Activated T-cell treated with anti-CD3 and anti-CD28 coated beads for 1 hour (primary cell): ENCODE data around the gene ABCF2.

Experiments used
- DNase-seq: peaks from one replicate; pipeline ENCODE4 v3.0.0-alpha.2; 2020; ENCODE audit warnings: low read depth

Gene ABCF2

DNA sequence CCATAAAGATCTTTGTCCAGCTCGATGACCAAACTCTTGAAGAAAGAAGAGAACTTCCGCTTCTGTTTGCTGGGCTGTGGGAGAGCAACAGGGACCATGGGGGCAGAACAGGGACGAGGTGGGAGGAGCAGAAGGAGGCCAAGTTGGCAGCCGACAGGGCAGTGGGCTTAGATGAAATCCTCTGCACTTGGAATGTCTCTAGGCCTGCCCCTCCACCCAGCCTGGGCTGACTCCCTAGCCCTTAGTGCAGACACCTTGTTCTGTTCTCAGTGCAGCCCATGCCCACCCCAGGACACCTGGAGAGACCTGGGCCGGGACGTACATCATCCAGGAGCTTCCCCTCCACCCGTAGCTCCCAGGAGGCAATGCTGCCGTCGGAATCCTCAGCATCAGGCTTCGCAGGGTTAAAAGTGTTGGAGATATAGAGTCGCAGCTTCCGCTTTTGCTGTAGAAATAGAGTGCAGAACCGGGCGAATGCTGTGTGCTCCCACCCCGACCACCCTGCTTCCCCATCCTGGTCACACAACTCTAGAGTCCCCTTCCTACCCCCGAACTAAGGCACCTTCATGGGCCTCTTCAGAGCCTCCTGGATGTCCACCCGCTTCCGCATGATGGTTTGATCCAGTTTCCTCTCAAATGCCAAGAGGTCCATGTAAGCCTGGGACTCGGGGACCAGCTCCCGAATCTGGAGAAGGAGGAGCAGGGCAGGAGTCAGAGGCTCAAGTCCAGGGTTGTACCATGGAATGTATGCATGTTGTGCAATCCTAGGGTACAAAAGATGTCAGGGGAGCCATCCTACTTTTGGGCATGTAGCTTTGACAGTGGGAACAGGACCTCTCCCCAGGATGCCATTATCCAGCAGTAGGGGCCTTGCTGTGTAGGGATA lies 15.4 kb upstream of the ABCF2 start:
- no peak for DNase-seq

DNA sequence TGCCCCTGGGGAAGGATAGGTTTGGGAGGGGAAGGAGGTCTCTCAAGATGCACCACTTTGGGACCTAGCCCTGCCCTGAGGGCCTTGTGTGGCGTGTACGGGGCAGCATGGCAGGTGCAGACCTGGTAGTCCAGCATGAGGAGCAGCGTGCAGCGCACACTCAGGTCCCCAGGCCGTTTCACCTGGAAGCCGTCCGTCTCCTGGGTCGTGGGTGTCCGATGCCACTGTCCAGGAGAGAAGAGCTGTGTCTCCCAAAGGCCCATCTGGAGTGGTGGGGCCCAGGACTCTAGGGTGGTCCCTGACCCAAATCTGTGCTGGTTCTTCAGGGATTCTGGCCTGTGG lies 14.7 kb upstream of the ABCF2 start:
- no peak for DNase-seq

DNA sequence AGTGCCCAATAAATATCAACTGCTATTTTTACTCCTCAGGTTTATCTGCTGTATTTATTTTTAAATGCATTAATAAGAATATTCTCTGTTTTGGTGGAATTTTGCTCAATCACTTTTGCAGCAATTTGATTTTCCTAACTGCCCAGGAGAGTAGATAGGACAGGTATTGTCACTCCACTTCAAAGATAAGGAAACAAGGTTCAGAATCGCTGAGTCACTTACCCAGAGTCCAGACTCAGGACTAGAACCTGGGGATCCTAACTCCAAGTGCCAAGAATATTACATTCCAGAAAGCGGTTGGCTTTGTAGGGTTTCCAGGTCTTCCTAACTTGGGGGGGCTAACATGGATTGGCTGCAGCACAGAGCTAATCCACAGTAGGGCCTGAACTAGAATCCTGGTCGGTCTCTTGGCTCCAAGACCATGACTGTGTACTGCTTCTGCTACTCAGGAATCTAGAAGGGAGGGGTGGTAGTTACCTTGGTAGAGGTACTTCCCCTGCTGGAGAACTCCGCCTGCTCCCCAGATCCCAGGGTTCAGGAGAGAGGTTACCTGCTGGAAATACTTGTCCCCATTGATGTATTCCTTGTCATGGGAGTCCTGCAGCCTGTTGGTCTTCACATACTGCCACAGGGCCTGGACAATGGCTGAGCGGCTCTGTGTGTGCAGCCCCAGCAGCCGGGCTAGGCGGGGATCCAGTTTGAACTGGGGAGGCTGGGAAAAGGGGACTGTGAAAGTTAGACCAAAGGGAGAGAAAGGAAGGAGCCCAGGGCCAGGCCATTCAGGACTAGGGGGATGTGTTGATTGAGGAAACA lies 14.1 kb upstream of the ABCF2 start:
- DNase-seq, result no peak

- DNase-seq, result no peak
Measured at GRCh38 chr7:151240536-151240935, 13.5 kb upstream of the ABCF2 start.

GRCh38 chr7:151239837-151240459 lies 12.9 kb upstream of the ABCF2 start:
- no peak for DNase-seq

- DNase-seq, result no peak
Measured at GRCh38 chr7:151238924-151239836, 12.2 kb upstream of the ABCF2 start.

GRCh38 chr7:151238190-151238810 lies 11.3 kb upstream of the ABCF2 start:
- no peak for DNase-seq

DNA sequence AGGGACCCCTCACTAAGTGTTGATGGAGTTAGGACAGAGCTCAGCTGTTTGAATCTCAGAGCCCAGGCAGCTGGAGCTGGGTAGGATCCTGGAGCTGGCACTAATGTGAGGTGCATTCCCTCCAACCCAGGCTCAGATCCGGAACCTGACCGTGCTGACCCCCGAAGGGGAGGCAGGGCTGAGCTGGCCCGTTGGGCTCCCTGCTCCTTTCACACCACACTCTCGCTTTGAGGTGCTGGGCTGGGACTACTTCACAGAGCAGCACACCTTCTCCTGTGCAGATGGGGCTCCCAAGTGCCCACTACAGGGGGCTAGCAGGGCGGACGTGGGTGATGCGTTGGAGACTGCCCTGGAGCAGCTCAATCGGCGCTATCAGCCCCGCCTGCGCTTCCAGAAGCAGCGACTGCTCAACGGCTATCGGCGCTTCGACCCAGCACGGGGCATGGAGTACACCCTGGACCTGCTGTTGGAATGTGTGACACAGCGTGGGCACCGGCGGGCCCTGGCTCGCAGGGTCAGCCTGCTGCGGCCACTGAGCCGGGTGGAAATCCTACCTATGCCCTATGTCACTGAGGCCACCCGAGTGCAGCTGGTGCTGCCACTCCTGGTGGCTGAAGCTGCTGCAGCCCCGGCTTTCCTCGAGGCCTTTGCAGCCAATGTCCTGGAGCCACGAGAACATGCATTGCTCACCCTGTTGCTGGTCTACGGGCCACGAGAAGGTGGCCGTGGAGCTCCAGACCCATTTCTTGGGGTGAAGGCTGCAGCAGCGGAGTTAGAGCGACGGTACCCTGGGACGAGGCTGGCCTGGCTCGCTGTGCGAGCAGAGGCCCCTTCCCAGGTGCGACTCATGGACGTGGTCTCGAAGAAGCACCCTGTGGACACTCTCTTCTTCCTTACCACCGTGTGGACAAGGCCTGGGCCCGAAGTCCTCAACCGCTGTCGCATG lies 10.5 kb upstream of the ABCF2 start:
- DNase-seq, result no peak

DNA sequence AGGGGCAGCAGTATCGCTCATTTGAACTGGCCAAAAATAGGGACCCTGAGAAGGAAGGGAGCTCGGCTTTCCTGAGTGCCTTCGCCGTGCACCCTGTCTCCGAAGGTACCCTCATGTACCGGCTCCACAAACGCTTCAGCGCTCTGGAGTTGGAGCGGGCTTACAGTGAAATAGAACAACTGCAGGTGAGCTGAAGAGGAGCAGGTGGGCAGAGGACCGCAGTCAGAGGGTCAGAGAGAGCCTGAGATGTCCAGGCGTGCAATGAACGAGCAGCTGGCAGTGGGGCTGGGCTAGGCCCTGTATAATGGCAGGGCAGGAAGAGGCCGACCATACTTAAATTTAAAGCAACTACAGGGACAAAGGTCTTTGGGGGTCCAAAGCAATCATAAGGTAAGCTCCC lies 9.4 kb upstream of the ABCF2 start:
- no peak for DNase-seq

DNA sequence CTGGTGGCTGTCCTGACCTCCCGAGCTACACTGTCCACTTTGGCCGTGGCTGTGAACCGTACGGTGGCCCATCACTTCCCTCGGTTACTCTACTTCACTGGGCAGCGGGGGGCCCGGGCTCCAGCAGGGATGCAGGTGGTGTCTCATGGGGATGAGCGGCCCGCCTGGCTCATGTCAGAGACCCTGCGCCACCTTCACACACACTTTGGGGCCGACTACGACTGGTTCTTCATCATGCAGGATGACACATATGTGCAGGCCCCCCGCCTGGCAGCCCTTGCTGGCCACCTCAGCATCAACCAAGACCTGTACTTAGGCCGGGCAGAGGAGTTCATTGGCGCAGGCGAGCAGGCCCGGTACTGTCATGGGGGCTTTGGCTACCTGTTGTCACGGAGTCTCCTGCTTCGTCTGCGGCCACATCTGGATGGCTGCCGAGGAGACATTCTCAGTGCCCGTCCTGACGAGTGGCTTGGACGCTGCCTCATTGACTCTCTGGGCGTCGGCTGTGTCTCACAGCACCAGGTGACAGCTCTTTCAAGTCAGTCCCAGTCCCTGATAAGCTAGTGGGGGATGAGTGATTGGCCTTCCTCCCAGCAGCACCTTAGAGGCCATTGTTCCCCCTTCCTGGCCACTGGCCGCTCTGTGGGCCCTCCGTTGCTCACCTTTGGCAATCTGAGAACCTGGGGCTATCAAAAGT lies 8.2 kb upstream of the ABCF2 start:
- no peak for DNase-seq

- DNase-seq, result no peak
Measured at GRCh38 chr7:151233804-151234203, 6.8 kb upstream of the ABCF2 start.

- DNase-seq, result peak; percentile 54
Measured at GRCh38 chr7:151232917-151233701, 6.1 kb upstream of the ABCF2 start.

- DNase-seq, result peak; percentile 79
Measured at GRCh38 chr7:151232091-151232916, 5.3 kb upstream of the ABCF2 start, which contains the start of gene CHPF2. Gene CHPF2, plus strand, starts transcription at chr7:151232483. Its CDS starts 1,529 bp downstream, at chr7:151234012.

DNA sequence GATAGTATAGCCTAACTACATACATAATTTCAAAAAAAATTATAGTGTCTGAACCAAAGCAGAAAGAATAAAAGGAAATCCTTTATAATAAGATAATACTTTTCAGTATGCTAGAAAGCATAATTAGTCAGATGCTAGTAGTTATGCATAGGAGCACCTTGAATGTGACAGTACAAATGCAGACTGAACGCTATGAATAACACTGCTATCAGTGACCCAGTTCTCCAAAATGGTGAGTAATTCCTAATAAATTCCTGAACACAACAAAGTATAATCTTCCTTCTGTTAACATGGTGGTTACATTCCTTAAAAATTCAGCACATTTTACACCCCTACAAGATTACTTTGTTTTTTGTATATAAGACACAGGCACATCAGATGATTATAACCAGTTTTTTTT lies 4.1 kb upstream of the ABCF2 start:
- DNase-seq, result no peak

DNA sequence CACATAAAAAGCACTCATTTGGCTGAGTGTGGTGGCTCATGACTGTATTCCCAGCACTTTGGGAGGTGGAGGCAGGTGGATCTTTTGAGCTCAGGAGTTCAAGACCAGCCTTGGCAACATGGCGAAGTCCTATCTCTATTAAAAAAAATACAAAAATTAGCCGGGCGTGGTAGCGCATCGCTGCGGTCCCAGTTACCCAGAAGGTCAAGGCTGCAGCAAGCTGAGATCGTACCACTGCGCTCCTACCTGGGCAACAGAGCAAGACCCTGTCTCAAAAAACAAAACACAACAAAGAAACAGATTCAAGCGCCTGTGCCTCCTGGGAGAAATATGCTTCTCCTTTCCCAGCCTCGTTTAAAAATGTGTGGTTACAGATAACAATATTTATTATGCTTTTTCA lies 2.2 kb upstream of the ABCF2 start:
- no peak for DNase-seq

DNA sequence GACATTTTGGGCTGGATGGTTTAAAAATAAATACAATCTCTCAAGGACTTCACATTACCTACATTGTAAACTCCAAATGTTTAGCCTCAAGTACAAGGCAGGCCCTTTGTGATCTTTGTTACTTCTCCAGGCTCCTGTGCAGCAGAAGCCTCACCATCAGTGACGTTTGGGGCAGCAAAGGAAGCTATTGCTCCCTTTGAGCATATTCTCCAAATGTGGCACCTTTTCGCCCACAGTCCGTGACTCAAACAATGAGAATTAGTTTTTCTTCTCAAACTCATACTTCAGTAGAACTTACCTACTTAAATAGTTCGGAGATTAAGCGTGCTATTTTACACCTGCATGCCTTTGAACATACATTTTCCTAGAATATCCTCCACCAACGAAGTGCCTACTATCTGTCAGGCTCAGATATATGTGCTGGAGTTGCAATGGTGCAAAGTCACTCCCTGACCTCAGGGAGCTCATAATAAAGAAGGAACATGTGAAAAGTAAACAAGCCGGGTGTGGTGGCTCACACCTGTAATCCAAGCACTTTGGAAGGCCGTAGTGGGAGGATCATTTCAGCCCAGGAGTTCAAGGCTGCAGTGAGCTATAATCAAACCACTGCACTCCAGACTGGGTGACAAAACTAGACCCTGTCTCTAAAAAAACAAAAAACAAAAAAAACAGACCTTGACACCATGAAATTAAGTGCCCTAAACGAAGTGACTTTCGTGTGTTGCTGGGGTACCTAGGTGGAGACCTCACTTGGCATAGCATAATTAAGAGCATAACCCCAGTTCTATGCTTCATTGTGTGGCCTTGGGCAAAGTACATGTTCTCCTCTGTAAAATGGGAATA lies 1.2 kb upstream of the ABCF2 start:
- DNase-seq, result no peak

GRCh38 chr7:151226560-151226874 lies 488 bp downstream of the ABCF2 start:
- DNase-seq, result no peak
